Hair follicular keratinocyte (primary cell): ENCODE measurements around the gene NR4A1. TPM values are rescaled to one million over a fixed set of nuclear protein-coding genes. Genes with fewer than 3 reads are reported as not detected.

Experiments
- total RNA-seq: library from RNA; depleted of rRNA; stranded (reverse); fragments of >200 nt; gene quantifications from 2 replicates; pipeline ENCODE4 v1.2.3, GENCODE V29; 2015

Gene NR4A1
- 2.5 and 3.1 TPM in 2 replicates for total RNA-seq

GRCh38 chr12:52050758-52051541, at the start of gene NR4A1:
TSS of gene NR4A1 (plus strand) at chr12:52051442. CDS start at chr12:52054329, 2,887 bp downstream.

GRCh38 chr12:52006726-52007157, 44.5 kb upstream of the NR4A1 start, which contains the start of gene TAMALIN:
TSS of gene TAMALIN (plus strand) at chr12:52006946. CDS start at chr12:52007020, 74 bp downstream.

GRCh38 chr12:52069327-52070184, 18.3 kb downstream of the NR4A1 start, which contains the start of gene ATG101:
TSS of gene ATG101 (plus strand) at chr12:52069978. CDS start at chr12:52073651, 3,673 bp downstream.

GRCh38 chr12:52079576-52080402, 28.5 kb downstream of the NR4A1 start, which contains the start of gene SMIM41:
TSS of gene SMIM41 (plus strand) at chr12:52079704. CDS start at chr12:52079780, 76 bp downstream.

Other genes with a start within 250 kb of the NR4A1 start
- gene FIGNL2, start 202.7 kb upstream of the NR4A1 start, total RNA-seq, result not detected in 2 replicates
- not detected in 2 replicates for gene ANKRD33, start 163.3 kb upstream of the NR4A1 start, total RNA-seq
- gene ACVRL1, start 143.9 kb upstream of the NR4A1 start, total RNA-seq, result 0.08 and 0.61 TPM in 2 replicates
- gene ACVR1B, start 99.7 kb upstream of the NR4A1 start, total RNA-seq, result 8.1 and 12.4 TPM in 2 replicates
- 0.23 and 0.27 TPM in 2 replicates for gene TAMALIN, start 44.5 kb upstream of the NR4A1 start, total RNA-seq
- gene ATG101, start 18.5 kb downstream of the NR4A1 start, total RNA-seq, result 68.9 and 82.1 TPM in 2 replicates
- gene SMIM41, start 28.3 kb downstream of the NR4A1 start, total RNA-seq, result not detected in 2 replicates
- 0.11 and 0.55 TPM in 2 replicates for gene KRT80, start 140.6 kb downstream of the NR4A1 start, total RNA-seq
- 131 and 353 TPM in 2 replicates for gene KRT7, start 181.8 kb downstream of the NR4A1 start, total RNA-seq
- 0.08 TPM in 1 of 2 replicates, not detected in the other for gene KRT86, start 223.2 kb downstream of the NR4A1 start, total RNA-seq
- 0.08 and 0.19 TPM in 2 replicates for gene KRT81, start 240.1 kb downstream of the NR4A1 start, total RNA-seq